OCI-M2 (cell line): ENCODE results near the gene SOX9.
"Not testable (repeated sequence)": the region's sequence is repeated elsewhere in the genome, so short reads cannot be mapped to it uniquely, and the experiment has no call there.

Experiments
- DNase-seq: peaks from one replicate; lab custom pipeline; 2025; ENCODE audit not compliant: unreplicated experiment; lab: John Stamatoyannopoulos, UW

SOX9 gene

GRCh38 chr17:72125742-72126141 lies 4.9 kb downstream of the SOX9 start:
- no peak for DNase-seq

DNA sequence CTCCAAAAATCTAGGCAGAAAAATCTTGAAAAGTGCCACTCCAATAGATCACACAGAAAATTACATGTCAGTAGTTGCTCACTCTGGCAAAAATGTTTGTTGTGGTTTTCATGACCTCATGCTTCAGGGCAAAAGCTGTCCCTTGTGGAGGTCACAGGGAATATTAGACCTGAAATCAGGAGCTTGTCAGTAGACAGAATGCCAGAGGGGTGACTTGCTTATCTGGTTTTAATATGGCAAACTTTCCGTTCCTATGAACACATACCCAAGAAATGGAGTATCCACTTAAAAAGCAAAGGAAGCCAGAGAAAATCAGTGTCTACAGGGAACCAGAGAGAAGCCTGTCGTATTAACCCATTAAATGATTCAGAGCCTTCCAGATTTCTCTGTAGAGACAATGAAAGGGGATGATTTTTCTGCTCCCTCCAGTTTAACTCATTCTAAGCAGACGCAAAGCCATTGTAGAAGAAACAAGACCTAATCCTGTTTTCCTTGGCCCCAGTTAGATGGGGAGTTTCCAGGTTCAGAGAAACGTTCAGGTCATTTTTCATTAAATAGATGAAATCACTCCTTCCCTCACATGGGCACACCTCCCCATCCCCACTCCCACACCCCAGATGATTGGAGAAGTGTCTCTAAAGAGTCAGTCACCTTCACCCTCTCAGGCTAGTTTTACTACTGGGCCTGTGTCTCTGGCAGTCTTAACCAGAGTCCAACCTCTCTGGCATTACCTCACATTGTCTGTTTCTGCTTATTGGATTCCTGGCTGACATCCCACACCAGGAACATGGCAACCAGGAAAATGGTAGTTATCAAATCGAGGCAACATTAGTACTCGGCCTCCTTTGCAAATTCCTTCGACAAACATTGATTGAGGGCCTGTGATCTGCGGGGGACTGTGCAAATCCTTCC lies 6.0 kb downstream of the SOX9 start:
- no peak for DNase-seq

- DNase-seq, result no peak
Observed at GRCh38 chr17:72128039-72128438, 7.2 kb downstream of the SOX9 start.

- no peak for DNase-seq
Observed at GRCh38 chr17:72134608-72135394, 14.0 kb downstream of the SOX9 start.

DNA sequence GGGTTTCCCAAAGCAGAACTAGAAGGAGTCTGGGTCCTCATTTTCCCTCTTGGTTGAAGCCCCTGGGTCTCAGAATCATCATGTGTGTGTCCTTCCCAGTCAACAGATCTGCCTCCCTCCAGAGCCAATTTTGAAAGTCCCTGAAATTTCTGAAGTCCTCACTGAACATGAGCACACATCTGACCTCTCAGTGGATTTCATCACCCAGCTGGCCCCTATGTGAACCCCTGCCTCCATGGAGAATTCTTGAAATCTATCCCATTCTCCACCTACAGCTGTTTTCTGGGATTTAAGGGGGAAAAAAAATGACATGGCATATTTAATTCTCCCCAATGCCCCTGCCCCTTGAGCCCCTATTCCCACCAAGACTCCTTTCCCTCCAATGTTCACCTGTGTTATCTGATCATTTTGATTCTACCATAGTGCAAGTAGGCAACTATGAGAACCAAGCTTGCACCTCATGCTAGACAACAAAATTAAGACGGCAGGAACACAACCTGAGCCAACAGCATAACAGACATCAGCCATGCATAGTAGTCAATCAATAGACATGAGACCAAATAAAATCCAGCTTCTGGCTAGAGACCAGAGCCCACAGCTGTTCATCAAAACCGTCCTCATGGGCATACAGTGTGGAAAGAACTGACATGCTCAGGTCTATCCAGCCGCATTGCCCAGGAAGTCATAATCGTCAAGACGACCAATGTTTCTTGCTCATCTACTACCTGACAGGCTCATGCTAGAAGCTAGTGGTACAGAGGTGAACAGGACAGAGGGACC lies 14.9 kb downstream of the SOX9 start:
- DNase-seq, result no peak

GRCh38 chr17:72136692-72137091 lies 15.9 kb downstream of the SOX9 start:
- DNase-seq, result no peak

DNA sequence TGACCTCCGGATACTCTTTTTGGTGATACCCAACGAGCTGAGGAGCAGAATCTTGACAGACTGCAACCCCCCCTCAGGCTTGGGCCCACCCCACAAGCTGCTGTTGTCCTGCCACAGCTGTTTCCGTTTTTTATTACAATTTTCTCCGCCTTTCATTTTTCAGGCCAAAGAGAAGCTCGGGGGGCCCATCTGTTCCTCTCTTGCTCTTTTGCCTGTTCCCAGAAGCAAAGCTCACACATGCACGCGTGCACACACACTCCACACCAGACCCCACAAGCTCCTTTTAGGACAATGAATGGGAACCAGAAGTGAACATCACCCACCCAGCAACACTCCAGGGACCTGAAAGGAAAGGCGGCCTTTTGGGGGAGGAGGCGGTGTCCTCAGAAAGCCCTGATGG lies 16.3 kb downstream of the SOX9 start:
- DNase-seq, result no peak

- no peak for DNase-seq
Observed at GRCh38 chr17:72139212-72139611, 18.4 kb downstream of the SOX9 start.

DNA sequence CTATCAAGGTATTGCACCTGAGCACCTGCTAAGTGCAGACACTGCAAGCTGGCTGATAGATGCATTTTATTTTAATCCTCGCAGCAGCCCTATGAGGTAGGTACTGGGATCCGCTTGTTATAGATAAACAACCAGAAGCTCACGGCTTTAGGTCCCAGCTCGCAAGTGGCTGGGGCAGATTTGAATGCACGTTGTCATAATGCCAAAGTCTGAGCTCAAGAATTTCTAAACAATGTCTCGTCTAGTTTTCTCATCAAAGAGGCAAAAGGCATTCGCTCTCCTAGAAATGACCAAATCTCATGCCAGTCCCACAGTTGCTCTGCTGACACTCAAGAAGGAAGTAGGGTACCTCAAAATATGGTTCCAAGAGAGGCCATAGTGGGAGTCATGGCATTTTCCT lies 20.5 kb downstream of the SOX9 start:
- no peak for DNase-seq

DNA sequence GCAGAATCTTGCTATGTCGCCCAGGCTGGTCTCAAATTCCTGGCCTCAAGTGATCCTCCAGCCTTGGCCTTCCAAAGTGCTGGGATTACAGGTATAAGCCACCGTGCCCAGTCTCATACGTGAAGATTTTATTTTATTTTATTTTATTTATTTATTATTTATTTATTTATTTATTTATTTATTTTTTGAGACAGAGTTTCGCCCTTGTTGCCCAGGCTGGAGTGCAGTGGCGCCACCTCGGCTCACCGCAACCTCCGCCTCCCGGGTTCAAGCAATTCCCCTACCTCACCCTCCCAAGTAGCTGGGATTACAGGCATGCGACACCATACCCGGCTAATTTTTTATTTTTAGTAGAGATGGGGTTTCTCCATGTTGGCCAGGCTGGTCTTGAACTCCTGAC lies 21.3 kb downstream of the SOX9 start:
- not testable (repeated sequence) for DNase-seq

DNA sequence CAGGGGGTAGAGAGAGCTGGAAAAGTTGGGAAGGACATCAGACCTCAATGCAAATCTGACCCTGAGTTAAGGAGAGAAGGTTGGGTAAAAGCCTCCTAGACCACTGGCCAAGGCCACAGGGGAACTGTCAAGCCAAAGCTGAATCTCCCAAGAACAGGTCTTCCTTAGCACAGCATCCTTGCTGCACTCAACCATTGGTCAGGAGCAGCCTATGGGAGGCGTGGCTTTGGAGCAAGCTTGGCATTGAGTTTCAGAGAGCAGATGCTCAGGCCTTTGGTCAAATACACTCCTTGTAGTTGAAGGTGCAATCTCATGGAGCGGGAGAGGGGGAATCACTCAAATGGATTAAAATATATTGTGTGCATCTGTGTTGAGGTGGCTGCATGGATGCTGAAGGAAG lies 21.8 kb downstream of the SOX9 start:
- DNase-seq, result no peak

DNA sequence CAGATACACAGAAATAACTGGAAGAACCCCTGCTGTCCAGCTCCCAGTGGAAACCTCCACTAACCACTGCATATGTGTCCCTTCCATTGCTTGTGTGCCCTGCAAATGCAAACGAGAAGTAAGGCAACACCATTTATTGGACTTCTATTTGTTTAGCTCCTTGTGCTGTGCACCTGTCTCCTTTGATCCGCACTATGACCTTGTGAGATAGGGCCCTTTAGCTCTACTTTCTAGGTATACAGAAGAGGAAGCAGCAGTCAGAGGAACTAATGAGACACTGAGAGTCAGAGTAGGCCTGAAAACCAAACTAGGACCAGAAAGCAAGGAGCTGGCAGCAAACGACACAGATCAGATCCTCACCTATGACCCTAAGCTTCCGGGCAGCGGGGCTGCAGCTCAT lies 22.4 kb downstream of the SOX9 start:
- DNase-seq, result no peak

DNA sequence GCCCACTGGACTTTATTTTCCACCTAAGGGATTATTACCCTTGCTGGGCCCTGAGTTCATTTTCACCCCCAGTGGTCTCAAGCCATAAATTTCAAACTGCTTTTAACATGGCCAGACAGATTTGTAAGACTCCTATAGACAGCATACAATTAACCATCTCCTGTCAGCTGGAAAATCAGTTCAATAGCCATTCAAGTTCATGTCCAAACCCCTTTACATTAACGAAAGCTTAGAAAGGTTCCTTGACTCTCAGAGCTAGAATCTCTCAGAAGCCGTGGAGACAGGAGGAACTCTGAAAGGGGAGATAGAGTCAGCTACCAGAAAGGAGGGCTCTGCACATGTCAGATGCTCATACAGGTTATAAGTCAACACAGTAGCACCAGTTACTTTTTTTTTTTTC lies 23.3 kb downstream of the SOX9 start:
- DNase-seq, result no peak

- no peak for DNase-seq
Observed at GRCh38 chr17:72145562-72145961, 24.7 kb downstream of the SOX9 start.

- no peak for DNase-seq
Observed at GRCh38 chr17:72145962-72146361, 25.1 kb downstream of the SOX9 start.

DNA sequence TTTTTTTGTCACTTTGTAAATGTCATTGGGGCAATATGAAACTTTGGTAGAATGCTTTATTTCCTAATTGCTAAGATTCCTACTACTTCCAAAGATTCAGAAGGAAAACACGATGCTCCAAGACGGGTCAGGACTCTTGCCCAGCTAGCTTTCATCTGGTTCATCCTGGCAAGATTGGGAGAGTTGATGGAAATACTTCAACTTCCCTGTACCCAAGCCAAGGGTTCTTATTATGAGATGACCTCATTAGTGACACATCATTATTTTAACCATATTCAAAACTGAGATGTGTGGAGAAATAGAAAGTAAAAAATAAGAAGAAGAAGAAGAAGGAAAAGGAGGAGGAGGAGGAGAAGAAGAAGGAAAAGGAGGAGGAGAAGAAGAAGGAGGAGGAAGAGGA lies 25.6 kb downstream of the SOX9 start:
- no peak for DNase-seq

GRCh38 chr17:72150632-72151460 lies 30.0 kb downstream of the SOX9 start:
- no peak for DNase-seq

- DNase-seq, result no peak
Observed at GRCh38 chr17:72151565-72152386, 31.0 kb downstream of the SOX9 start.

- DNase-seq, result no peak
Observed at GRCh38 chr17:72152387-72152929, 31.6 kb downstream of the SOX9 start.
